Gastroesophageal sphincter (tissue), 3 donors: ENCODE data around the gene ANKZF1.

Experiments used
- CTCF ChIP-seq, 4 experiments: fragments of 200-600 bp in 2 of 4; fragments of 450-650 bp in 2 of 4; sonication (generic) in 1 of 4; IDR thresholded peaks; one replicate each; pipeline ENCODE4 v1.5.1; 2017 to 2019; ENCODE audit warnings: antibody characterized with exemption in 4 of 4, mild to moderate bottlenecking in 2 of 4, moderate library complexity in 2 of 4
- EP300 ChIP-seq: sonication (generic); formaldehyde crosslinking; IDR thresholded peaks from one replicate; pipeline ENCODE4 v1.6.1; 2017; ENCODE audit warnings: antibody characterized with exemption, mild to moderate bottlenecking

DNA sequence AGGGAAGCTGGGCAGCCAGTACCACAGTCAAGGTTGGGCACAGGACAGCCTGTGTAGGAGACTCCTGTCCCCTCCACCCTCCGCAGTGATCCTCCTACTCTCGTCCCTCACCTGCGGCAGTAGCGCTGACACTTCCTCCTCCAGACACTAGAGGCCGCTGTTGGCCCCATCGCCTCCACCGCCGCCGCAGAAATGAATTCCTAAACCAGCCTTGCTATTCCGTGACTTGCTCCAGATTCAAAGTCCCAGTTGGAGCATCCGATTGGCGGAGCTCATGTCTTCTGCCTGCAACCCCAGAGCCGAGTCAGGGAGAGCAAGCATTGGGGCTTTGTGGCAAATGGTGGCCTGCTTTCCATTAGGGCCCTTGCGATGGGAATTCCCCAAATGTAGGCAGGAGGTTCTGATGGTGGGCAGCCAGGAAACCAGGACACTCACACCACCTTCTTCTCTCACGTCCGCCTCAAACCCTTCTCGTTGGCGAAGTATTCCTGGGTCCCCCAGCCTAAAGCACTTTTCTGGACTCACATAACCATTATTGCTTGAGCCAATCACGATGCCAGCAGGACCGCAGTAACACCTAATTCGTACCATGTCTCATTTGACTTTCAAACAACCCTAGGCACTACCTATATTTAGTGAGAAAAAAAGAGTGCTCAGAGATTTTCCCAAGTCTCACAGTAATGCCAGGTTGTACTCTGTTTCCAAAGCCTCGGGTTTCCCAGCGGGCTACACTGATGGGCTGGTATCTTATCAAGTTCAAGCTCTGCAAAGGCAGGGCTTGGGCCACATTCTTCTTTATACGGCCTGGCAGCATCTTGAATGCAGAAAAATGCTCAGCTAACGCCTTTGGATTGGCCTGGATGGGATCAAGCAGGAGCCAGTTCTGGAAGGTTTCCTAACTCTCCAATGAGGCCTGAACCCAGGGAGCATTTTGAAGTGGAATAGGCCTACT, 48.4 kb downstream of the ANKZF1 start:
- TF ChIP-seq CTCF (IDR thresholded peaks at IDR 0.05) (peak in 3 of 4 experiments; percentile 95 to 99 (median 97)), EP300 (no peak)
